K562 (cell line): ENCODE measurements around the gene PANK2.

ENCODE experiments used
- FOXK2 ChIP-seq, 2 experiments: fragments of 450-650 bp; IDR thresholded peaks in 1 of 2; conservative IDR thresholded peaks in 1 of 2; 2 replicates each; pipeline ENCODE4 v1.6.1; 2016; ENCODE audit warnings: low read depth in 2 of 2, mild to moderate bottlenecking in 1 of 2
- YY1 ChIP-seq, 3 experiments: IDR thresholded peaks; 2 replicates each; pipeline ENCODE4 v1.6.1; 2011; ENCODE audit warnings: low read length in 2 of 3, mild to moderate bottlenecking in 2 of 3, moderate library complexity in 2 of 3, borderline replicate concordance in 1 of 3, control low read depth in 1 of 3, low read depth in 1 of 3; ENCODE audit not compliant: insufficient read depth in 3 of 3, insufficient replicate concordance in 2 of 3, control insufficient read depth in 1 of 3, insufficient read length in 1 of 3; ENCODE audit errors: extremely low read depth in 1 of 3
- TF ChIP-seq, protein P1 (sequence below): sonication (generic); formaldehyde crosslinking; IDR thresholded peaks from 2 replicates; pipeline ENCODE4 v1.8.1; 2023; ENCODE audit warnings: mild to moderate bottlenecking, missing genetic modification reagents
- TF ChIP-seq, protein P2 (sequence below), 3 experiments: IDR thresholded peaks in 2 of 3; conservative IDR thresholded peaks in 1 of 3; 2 replicates each; pipeline ENCODE4 v1.5.1; 2011 to 2012; ENCODE audit warnings: low read length in 3 of 3, mild to moderate bottlenecking in 3 of 3, control low read depth in 2 of 3, improper control_type of control experiment in 1 of 3, inconsistent platforms in 1 of 3, low read depth in 1 of 3, mixed read lengths in 1 of 3, moderate library complexity in 1 of 3; ENCODE audit not compliant: insufficient read depth in 2 of 3

- TF ChIP-seq, protein P1, sequence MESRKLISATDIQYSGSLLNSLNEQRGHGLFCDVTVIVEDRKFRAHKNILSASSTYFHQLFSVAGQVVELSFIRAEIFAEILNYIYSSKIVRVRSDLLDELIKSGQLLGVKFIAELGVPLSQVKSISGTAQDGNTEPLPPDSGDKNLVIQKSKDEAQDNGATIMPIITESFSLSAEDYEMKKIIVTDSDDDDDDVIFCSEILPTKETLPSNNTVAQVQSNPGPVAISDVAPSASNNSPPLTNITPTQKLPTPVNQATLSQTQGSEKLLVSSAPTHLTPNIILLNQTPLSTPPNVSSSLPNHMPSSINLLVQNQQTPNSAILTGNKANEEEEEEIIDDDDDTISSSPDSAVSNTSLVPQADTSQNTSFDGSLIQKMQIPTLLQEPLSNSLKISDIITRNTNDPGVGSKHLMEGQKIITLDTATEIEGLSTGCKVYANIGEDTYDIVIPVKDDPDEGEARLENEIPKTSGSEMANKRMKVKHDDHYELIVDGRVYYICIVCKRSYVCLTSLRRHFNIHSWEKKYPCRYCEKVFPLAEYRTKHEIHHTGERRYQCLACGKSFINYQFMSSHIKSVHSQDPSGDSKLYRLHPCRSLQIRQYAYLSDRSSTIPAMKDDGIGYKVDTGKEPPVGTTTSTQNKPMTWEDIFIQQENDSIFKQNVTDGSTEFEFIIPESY: no peak
- TF ChIP-seq FOXK2 (conservative IDR thresholded peaks at IDR 0.05 in 1 of 2, IDR thresholded peaks at IDR 0.05 in 1 of 2; ENCODE audit: low read depth in 2 of 2) (no peak), YY1 (IDR thresholded peaks at IDR 0.05; ENCODE audit: borderline replicate concordance in 1 of 3, control insufficient read depth in 1 of 3, extremely low read depth in 1 of 3, insufficient read depth in 3 of 3, insufficient read length in 1 of 3, insufficient replicate concordance in 2 of 3, low read depth in 1 of 3, low read length in 2 of 3) (no peak)
- TF ChIP-seq, protein P2, sequence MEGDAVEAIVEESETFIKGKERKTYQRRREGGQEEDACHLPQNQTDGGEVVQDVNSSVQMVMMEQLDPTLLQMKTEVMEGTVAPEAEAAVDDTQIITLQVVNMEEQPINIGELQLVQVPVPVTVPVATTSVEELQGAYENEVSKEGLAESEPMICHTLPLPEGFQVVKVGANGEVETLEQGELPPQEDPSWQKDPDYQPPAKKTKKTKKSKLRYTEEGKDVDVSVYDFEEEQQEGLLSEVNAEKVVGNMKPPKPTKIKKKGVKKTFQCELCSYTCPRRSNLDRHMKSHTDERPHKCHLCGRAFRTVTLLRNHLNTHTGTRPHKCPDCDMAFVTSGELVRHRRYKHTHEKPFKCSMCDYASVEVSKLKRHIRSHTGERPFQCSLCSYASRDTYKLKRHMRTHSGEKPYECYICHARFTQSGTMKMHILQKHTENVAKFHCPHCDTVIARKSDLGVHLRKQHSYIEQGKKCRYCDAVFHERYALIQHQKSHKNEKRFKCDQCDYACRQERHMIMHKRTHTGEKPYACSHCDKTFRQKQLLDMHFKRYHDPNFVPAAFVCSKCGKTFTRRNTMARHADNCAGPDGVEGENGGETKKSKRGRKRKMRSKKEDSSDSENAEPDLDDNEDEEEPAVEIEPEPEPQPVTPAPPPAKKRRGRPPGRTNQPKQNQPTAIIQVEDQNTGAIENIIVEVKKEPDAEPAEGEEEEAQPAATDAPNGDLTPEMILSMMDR (IDR thresholded peaks at IDR 0.05 in 2 of 3, conservative IDR thresholded peaks at IDR 0.05 in 1 of 3; ENCODE audit: insufficient read depth in 2 of 3, low read depth in 1 of 3, low read length in 3 of 3): no peak
These were observed 28.0 kb upstream of the PANK2 start for GRCh38 chr20:3861191-3861590.
